GM21360 (cell line): ENCODE data around the gene EMILIN2.

ENCODE experiments used
- ATAC-seq: cut with Tn5 transposase; IDR thresholded peaks from one replicate; pipeline ENCODE4 v1.9.1; 2021; ENCODE audit warnings: mild to moderate bottlenecking, moderate library complexity; ENCODE audit not compliant: unreplicated experiment

The EMILIN2 gene

DNA sequence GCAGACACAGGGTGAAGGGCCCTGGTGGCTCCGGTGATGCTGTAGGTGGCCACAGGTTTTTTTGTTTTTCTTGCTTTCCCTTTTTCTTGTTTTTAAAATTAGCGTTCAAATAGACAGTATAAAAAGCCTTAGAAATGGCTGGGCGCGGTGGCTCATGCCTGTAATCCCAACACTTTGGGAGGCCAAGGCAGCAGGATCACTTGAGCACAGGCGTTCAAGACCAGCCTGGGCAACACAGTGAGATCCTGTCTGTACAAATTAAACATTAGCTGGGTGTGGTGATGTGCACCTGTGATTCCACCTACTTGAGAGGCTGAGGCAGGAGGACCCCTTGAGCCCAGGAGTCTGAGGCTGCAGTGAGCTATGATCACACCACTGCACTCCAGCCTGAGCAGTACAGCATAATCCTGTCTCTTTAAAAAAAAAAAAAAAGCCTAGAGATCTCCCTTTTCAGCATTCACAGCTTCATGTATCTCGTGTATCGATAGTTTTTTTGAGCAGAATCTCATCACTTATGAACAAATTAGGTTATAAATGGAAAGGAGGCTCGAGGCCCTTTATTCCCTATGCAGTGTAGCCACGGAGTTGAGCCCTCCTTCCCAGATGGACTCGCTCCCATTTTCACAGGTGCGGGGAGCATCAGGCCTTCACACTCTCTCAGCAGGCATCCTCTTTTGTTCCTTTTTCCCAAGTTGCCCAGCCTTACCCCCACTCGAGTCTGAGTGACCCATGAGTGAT lies 50.8 kb downstream of the EMILIN2 start:
- no peak for ATAC-seq

DNA sequence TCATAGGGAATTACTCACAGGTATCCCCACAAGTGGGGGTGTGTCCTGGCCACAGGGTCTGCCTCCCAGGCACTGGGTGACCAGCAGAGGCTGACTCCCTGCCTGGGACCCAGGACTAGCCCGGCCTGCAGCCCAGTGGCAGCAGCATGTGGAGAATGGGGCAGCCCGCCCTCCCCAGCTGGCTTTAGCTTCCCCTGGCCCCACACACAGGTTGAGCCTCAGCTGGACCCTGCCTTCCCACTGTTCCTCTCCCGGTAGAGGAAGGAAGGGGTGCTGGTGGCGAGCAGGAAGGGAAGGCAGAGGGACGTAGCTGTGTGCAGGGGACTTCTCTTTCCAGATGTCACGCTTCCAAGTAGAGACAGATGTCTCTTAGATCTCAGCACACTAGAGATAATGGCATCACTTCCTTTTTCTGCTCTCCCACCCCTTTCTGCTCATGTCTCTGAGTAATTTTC lies 51.4 kb downstream of the EMILIN2 start:
- no peak for ATAC-seq

DNA sequence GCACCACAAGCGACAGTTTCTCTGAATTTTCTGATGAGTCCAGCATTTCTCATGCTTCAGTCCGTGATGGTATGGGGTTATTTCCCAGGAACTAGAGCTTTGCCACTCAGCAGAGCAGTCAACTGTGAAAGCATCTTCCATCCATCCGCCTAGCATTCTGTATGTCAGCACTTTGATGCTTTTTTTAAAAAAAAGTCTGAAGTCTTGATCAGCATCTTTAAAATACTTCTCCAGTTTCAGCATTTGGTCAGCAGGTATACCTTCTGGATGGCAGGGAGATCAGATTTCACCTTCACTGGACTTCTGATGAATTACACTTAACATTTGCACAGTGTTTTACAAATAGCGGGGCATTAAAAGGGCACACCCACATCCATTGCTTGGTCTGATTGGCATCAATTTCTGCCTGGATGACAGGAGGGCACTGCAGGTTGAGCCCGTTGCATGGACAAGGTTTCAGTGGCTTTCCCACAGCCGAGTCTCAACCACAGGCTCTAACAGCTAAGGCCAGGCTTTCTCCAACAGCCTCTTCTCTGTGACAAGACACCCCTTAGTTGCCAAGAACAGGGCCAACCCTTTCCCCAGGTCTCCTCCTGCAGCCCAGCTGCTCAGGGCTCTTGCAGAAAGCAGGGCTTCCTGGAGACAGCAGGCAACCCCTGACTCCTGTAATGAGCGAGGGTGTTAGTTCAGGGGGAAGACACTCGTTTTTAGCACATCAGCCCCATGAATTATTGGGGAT lies 54.0 kb downstream of the EMILIN2 start:
- ATAC-seq = no peak

DNA sequence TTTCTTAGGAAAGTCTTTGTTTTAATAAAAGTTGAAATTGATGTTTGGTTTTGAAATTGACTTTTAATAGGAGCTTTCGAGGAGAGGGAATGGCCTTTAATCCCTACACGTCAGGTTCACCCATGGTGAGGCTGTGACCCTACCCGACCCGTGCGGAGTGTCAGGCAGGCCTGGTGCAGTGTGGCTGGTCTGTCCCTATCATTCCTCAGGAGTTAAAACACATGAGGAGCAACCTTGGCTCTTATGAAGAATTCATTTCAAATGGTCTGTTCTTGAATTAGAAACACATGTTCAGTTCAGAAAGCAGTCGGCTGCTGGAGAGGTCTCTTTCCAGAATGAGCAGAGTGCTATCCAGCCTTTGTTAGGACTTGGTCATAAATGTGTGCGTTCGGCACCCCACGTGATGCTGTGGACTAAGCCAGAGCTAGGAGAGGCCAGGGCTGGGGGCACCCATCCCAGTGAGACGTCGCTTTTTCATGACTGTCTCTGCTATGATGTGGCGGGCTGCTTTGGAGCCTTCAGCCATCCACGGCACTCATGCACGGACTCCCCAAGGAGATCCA lies 54.7 kb downstream of the EMILIN2 start:
- ATAC-seq = no peak

DNA sequence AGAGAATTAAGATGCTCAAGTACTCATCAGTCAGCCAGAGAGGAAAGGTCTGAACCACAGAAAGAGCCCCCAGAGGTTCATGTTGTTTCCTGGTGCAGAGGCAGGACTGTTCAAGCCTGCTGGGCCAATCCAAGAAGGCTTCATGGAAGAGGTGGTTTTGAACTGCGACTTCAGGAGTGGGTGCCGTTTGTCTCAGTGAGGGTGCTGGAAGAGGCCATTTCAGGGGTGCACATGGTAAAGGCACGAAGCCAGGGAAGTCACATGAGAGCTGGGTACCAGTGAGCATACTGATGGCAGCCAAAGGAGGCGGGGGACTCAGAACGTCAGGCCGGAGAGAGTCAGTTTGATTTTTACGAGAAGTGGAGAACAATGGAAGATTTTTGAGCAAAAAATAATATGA lies 55.5 kb downstream of the EMILIN2 start:
- ATAC-seq = no peak

DNA sequence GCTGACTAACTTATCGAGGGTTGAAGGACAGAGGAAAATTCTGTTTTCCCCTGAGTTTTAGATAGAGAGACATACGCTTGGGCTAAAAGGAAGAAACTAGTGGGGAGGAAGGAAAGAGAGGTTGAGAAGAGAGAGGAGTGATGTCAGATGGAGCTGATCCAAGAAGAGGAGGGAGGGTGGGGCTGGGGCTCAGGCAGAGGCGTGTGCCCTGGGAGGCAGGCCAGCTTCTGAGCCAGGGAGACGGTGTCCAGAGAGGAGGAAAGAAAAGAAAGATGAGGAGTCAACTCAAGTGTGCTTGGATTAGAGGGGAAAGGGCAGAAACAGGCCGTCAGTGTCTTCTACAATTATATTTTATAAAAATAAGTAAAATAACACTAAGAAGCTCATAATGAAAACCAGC lies 56.2 kb downstream of the EMILIN2 start:
- no peak for ATAC-seq

DNA sequence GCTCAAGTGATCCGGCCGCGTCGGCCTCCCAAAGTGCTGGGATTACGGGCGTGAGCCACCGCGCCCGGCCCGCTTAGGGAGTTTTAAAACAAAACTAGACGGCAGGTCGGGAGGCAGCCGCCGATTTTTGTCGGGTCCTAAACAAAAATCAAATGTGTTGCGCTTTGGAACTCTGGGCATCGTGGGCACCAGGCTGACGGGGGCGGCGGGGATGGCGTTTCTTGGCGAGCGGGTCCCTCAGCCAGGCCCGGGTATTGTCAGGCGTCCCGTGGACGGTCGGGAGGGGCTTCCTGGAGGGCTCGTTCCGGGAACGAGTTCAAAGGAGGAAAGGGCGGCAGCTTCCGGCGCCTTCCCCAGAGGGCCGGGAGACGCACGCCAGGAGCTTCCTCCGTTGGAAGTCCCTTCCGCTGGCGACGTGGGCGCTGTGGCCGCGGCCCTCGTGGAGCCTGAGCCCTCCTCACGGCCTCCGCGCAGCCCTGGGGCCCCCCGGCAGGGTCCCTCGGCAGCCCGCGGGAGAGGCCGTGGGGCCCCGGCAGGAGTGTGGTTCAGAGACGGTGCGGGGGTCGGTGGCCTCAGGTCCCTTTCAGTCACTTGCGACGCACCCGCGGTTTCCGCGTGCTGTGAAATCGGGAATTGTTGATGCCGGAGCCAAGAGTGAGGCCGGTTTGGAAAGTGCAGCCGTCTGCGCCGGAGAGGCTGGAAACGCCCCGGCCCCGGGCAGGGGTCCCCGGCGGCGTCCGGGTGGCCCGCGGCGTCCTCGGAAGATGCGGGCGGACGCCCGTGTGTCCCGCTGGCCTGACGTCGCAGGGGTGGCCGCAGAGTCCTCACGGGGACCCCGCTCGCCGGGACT lies 59.3 kb downstream of the EMILIN2 start:
- ATAC-seq = peak; percentile 31

DNA sequence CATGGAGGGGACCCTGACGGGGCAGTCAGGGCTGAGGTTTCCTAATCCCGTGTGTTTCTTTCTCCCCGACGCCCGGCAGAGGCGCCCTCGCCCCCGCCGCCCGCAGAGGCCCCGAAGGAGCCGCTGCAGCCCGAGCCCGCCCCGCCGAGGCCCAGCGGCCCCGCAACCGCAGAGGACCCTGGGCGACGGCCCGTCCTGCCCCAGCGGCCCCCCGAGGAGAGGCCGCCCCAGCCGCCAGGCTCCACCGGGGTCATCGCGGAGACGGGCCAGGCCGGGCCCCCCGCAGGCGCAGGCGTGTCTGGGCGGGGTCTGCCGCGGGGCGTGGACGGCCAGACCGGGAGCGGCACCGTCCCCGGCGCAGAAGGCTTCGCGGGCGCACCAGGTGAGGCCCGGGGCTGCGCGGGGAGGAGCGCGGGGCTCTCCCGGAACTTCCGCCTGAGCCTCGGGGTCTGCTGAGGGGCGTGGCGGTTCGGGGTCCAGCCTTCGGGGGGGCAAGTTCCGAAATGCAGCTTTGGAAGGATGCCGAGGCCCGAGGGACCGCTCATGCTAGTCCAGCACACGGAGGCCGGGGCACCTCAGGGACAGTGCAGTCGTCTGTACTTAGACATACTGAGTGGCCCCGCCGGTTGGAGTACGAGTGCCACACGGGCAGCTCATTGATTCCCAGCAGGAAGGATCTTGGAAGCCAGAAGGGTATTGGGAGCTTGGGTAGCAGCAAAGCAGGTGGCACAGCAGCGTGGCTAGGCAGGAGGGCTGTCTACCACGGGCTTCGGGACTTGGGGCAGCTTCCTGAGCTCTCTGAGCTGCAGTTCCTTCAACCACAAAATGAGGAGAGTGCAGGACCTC lies 60.1 kb downstream of the EMILIN2 start:
- ATAC-seq = peak; percentile 52

DNA sequence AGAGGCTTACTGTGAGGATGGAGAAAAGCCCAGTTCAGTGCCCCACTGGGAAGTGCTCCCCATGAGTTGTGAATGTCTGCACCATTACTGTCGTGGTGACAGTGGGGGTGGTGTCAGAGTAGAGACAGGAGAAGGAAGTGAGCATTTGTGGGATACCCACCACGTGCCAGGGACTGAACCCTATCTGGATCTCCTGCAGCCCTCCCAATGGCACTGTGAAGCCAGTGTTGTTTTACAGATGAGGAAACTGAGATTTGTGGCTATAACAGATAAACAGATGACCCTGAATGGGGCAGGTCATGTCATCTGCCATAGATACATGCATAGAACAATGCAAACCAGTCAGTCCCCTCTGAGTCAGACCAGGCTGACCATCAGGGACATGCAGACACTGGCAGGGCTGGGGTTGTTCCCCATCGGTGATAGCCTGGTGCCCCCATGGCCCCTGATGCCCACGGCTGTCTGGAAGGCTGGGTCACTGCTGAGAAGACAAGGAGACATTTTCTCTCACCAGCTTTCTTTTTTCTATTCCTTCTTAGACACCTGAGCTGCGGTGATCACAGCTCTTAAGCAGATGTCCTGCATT lies 60.8 kb downstream of the EMILIN2 start:
- ATAC-seq = no peak

DNA sequence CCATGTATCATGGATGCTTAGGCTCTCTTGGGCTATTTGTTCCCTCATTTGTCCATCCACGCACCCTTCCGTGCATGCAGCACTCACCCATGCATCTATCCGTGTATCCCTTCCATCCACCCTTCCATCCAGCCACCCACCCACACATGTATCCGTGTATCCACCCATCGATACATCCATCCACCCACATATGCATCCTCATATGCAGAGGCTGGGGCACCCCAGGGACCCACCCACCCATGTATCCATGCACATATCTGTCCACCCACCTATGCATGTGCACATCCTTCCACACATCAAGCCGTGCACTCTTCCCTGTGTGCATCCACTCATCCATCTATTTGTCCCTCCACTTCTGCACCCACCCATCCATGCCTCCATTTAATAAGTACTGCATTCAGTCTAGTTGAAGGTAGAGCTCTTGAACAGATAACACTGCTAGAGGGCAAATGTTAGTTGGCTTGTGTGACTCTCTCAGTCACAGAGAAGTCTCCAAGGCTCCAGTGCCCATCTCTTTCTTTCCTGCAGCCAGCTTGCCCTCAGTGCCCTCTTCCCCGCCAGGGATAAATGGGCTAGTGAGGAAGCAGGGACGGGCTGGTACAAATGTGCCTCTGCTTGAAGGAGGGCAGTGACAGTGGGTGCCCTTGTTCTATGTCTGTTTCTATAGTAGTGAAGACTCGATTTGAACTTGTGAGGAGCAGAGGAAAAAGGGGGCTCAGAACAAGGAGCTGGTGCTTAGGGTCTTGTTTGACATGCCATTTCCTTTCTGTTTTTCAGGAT lies 61.5 kb downstream of the EMILIN2 start:
- ATAC-seq = no peak

DNA sequence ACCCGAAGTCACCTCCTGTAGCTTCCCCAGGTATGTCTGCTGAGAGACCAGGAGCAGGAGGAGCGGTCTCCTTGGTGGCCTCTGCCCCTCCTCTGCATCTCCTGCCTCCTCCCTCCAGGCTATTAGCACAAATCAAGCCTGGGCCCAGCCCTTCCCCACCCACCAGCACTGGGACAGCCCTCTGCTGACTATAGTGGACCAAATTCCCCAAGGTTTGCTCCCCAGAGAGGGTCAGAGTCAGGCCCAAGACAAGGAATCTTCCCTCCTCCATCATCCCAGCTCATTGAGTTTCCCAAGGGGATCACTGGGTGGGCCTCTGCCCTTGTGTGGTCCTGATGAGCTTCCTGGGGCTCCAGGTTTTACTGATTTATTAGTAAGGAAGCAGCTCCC lies 62.1 kb downstream of the EMILIN2 start:
- no peak for ATAC-seq

DNA sequence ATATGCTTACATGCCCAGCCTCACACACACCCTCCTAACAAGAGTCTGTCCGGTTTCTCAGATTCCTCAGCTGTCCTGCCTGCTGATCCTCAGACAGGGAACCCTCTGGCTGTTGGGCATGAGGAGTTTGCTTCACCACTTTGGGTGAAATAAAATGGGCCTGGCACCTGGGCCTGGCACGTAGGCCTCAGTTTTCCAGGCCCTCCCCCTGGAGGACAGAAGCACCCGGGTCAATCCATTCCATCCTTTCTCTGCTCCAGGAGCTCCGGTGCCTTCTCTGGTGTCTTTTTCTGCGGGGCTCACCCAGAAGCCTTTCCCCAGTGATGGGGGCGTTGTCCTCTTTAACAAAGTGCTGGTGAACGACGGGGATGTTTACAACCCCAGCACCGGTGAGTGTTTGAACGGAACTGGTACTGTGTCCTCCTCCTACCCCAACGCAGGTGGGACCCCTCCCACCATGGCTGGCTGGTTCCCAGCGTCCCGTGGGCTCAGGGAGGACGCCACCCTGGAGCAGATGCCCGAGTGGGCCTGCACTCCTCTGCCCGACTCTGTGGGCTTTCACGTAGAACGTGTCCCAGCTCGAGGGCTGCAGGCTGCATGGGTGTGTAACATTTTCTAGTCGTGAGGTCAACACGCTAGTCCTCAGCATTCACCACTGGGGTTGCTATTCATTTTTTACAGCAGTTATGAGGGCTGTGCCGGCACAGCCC lies 62.8 kb downstream of the EMILIN2 start:
- ATAC-seq = no peak

DNA sequence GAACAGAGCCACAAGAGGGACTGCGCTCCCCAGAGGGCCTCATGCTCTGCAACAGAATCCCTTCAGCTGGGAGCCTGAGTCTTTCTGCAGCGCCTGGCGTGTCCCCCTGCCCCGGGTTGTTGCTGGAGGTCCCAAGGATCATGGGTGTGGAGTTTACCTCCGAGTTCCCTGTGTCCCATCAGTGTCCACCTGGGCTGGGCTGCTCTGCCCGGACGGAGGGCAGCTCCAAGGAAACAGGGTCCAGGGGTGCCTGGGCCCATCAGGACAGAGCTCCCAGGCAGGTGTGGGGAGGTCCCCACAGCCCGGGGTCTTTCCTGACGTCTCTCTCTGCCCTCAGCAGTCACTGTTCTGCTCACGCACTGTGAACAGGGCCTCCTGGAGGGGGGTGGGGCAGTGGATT lies 63.5 kb downstream of the EMILIN2 start:
- no peak for ATAC-seq

DNA sequence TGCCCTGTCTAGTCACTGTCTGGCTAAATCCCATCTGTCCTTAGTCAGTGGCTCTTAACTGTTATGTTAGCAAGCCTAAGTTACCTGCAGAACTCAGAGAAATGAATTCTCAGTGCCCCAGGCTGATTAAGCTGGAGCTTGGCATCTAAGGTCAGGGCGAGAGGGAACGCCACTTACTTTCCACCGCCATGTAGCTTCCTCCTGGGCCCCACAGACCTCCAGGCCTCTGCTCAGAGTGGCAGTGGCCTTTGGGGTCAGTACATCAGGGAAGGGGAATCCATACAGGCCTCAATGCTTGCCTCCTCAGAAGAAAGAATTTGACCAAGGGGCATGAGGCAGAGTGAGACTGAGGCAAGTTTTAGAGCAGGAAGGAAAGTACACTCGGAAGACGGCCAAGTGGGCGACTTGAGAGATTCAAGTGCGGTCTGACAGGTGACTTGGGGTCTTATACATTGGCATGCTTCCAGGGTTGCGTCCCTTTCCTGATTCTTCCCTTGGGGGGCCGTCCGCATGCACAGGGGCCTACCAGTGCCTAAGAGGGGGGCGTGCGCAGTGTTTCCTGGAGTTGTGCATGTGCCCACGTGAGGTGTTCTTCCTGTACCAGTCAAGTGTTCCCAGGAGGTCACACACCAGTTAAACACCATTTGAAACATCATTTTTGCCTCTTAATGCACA lies 64.1 kb downstream of the EMILIN2 start:
- no peak for ATAC-seq

DNA sequence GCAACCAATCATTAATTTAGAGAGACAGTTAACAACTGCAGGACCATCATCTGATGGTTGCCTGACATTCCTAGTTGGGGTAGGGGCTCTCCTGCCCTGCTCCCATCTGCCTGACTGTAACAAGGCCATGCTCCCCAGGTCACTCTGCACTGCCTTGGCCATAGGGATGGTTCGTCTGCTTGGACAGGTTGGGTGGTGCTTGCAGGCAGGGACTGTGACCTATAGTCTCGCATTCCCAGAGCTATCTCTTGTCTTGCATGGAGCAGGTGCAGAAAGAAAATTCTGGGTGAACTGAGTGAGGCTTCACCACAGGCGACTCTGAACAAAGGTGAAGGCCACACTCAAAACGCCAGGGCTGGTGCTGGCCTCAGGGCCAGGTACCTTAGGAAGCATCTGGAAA lies 64.7 kb downstream of the EMILIN2 start:
- ATAC-seq = no peak

DNA sequence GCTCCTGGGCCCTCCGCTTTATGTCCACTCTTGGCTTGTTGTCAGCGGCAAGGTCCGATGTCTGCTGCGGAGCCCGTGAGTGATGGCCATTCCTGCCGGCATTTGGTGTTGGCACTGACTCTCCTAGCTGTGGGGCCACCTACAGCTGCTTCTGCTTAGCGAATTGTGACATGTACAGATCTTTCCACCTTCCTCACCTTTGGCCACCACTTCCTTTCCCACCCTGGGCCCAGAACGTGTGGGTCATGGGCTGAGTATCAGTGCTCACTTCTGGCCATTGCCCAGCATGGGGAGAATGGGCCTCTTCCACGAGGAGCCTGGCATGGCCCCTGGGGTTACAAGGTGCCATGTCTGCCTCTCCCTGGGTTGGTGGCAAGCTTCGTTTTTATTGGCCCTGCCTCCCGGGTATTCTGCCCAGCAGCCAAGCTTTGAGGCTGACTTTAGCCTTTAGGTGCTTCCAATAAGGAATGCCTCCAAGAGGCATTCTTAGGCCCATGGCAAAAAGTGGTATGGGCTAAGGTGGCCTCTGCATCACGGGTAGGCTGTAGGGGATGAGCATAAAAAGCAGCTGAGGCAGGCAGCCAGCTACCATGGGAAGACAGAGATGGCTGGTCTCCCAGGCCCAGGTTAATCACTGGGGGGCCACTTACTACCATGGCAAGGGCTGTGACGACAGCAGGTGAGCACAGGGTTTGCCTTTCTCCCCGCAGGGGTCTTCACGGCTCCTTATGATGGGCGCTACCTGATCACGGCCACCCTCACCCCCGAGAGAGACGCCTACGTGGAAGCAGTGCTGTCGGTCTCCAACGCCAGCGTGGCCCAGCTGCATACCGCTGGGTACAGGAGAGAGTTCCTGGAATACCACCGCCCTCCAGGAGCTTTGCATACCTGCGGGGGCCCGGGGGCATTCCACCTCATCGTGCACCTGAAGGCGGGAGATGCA lies 65.8 kb downstream of the EMILIN2 start:
- no peak for ATAC-seq
